ENCODE data around the gene TLK2. TPM values are rescaled to one million over a fixed set of nuclear protein-coding genes. Genes with fewer than 3 reads are reported as not detected.
"Not testable (repeated sequence)": the region's sequence is repeated elsewhere in the genome, so short reads cannot be mapped to it uniquely, and the experiment has no call there.

Gene TLK2
- total RNA-seq, 2 experiments from 2014 or later, result 42.0 to 43.9 TPM

DNA sequence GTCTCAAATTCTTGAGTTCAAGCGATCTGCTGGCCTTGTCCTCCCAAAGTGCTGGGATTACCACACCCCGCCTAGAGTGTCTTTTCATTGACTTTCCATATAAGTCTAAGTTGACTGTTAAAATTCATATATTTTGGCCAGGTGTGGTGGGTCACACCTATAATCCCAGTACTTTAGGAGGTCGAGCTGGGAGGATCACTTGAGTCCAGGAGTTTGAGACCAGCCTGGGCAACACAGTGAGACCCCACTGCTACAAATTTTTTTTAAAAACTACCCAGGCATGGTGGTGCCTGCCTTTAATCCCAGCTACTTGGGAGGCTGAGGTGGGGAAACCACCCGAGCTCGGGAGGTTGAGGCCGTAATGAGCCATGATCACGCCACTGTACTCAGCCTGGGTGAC, 127.0 kb downstream of the TLK2 start:
- CTCF ChIA-PET, result no interaction called here
- H3K27me3 Mint-ChIP-seq, result no peaks in the 10 kb centered on the region
- H3K4me1 Mint-ChIP-seq, result peaks cover 4% of the 10 kb centered on the region
- no peaks in the 10 kb centered on the region for H3K9me3 Mint-ChIP-seq (ENCODE audit: low read depth)
- no peak overlapping the region for H3K4me3 Mint-ChIP-seq
- H3K36me3 Mint-ChIP-seq, result peaks cover 44% of the 10 kb centered on the region
- no peak overlapping the region for H3K27ac Mint-ChIP-seq
- DNase-seq (no peak), ATAC-seq (no peak)

DNA sequence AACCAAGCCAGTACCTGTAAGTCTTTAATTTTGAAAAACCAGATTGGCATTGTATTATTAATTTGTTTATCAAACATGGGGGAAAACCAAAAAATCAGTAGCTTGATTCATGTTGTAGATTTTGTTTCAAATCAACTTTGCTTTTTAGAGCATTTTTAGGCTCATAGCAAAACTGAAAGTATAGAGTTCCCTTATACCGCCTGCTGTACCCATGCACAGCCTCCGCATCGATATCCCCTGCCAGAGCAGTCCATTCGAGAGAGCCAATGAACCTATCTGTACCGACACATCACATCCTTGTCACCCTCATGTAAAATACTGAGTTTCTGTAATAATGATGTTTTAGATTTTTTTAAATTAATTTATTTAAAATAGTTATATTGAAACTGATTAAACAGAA, 132.7 kb downstream of the TLK2 start:
- CTCF ChIA-PET, result interaction anchor here (1.3 kb wide), 1 partner anchor 20 kb away, joined by 4 read pairs; no protein-coding TSS in a partner anchor
- no peak for DNase-seq
- Mint-ChIP-seq H3K9me3 (ENCODE audit: low read depth) (no peaks in the 10 kb centered on the region), H3K27me3 (no peaks in the 10 kb centered on the region), H3K36me3 (peaks cover 52% of the 10 kb centered on the region), H3K4me3 (peak overlapping the region; percentile 21), H3K27ac (peak overlapping the region; percentile 56), H3K4me1 (peaks cover 18% of the 10 kb centered on the region)
- peak; percentile 68 for ATAC-seq

- H3K9me3 Mint-ChIP-seq (ENCODE audit: low read depth), result no peaks in the 10 kb centered on the region
- H3K4me3 Mint-ChIP-seq, result no peak overlapping the region
- H3K27me3 Mint-ChIP-seq, result no peaks in the 10 kb centered on the region
- DNase-seq (no peak), ATAC-seq (no peak)
- peak overlapping the region; percentile 19 for H3K27ac Mint-ChIP-seq
- H3K4me1 Mint-ChIP-seq, result peaks cover 18% of the 10 kb centered on the region
- peaks cover 49% of the 10 kb centered on the region for H3K36me3 Mint-ChIP-seq
- CTCF ChIA-PET, result no interaction called here
Observed at GRCh38 chr17:62611728-62612127, 133.1 kb downstream of the TLK2 start.

- Mint-ChIP-seq H3K4me1 (peaks cover 18% of the 10 kb centered on the region), H3K36me3 (peaks cover 46% of the 10 kb centered on the region)
- H3K4me3 Mint-ChIP-seq; H3K9me3 Mint-ChIP-seq (ENCODE audit: low read depth); DNase-seq; ATAC-seq; H3K27ac Mint-ChIP-seq; CTCF ChIA-PET; H3K27me3 Mint-ChIP-seq: not testable (repeated sequence)
Observed at GRCh38 chr17:62612289-62612688, 133.7 kb downstream of the TLK2 start.

GRCh38 chr17:62613095-62613494, 134.5 kb downstream of the TLK2 start:
- H3K9me3 Mint-ChIP-seq (ENCODE audit: low read depth); H3K27ac Mint-ChIP-seq; CTCF ChIA-PET; DNase-seq; H3K4me3 Mint-ChIP-seq; H3K27me3 Mint-ChIP-seq; ATAC-seq: not testable (repeated sequence)
- Mint-ChIP-seq H3K4me1 (peaks cover 18% of the 10 kb centered on the region), H3K36me3 (peaks cover 41% of the 10 kb centered on the region)

GRCh38 chr17:62614142-62614541, 135.5 kb downstream of the TLK2 start:
- no peaks in the 10 kb centered on the region for H3K9me3 Mint-ChIP-seq (ENCODE audit: low read depth)
- ATAC-seq, result no peak
- peaks cover 18% of the 10 kb centered on the region for H3K4me1 Mint-ChIP-seq
- H3K36me3 Mint-ChIP-seq, result peaks cover 37% of the 10 kb centered on the region
- no peaks in the 10 kb centered on the region for H3K27me3 Mint-ChIP-seq
- CTCF ChIA-PET, result no interaction called here
- H3K4me3 Mint-ChIP-seq, result no peak overlapping the region
- DNase-seq, result no peak
- no peak overlapping the region for H3K27ac Mint-ChIP-seq

DNA sequence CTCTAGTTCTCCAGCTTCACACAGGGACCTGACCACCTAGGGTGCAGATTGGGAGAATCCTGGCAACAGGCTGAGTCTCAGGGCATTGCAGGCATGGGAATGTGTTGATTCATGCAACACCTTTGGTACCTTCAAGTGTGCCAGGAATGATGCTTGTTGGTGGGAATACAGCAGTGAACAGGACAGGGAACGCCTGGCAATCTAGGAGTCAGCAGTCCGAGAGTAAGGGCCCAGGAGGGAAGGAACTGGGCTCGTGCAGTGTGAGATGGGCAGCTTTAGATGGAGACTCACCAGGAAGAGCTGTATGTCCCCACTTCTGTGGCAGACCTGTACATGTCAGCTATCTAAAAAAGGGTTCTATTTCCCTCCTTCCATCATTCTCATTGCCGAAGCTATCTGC, 136.9 kb downstream of the TLK2 start:
- Mint-ChIP-seq H3K9me3 (ENCODE audit: low read depth) (no peaks in the 10 kb centered on the region), H3K4me1 (peaks cover 14% of the 10 kb centered on the region), H3K36me3 (peaks cover 27% of the 10 kb centered on the region), H3K27me3 (no peaks in the 10 kb centered on the region), H3K4me3 (no peak overlapping the region), H3K27ac (no peak overlapping the region)
- CTCF ChIA-PET, result no interaction called here
- ATAC-seq (no peak), DNase-seq (no peak)

DNA sequence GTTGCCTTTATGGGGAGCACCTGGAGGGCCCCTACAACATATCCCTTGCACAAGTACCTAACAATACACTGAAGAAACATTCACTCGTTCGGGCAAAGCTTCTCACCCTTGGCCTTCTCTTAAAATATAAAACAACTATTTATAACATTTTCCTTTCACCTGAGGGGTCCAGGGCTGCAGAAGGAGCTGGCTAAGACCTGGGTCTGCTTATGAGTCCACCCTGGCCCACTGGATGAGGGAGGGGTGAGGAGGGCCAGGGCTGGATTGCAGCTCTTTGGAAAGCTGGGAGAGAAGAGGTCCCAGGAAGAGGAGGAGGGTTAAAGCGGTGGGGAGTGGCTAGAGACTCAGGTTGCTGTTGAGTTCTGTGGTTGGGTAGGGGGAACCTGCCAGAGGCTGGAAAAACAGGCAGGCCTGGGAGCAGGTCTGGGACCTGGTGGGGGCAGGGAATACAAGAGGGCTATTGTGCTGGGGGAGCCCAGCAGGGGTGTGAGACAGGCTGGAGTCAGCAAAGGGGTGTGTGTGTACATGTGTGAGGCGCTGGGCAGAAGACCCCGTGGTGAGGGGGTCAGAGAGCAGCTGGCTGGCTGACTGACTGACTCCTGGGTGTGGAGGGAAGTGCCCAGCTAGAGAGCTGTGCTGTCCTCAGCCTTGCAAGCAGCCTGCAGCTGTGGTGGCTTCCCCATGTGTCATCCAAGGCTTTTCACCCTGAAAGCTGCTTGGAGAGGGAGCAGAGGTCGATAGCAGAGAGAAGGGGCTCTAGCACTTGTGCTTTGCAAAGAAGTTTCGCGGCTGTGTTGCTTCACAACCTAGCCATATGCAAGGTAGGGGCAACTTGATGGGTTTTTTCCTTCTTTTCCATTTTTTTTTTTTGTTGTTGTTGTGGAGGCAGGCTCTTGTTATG, 138.6 kb downstream of the TLK2 start:
- peaks cover 12% of the 10 kb centered on the region for H3K36me3 Mint-ChIP-seq
- no peaks in the 10 kb centered on the region for H3K27me3 Mint-ChIP-seq
- CTCF ChIA-PET, result no interaction called here
- peaks cover under 1% of the 10 kb centered on the region for H3K4me1 Mint-ChIP-seq
- no peak overlapping the region for H3K27ac Mint-ChIP-seq
- ATAC-seq (no peak), DNase-seq (no peak)
- H3K9me3 Mint-ChIP-seq (ENCODE audit: low read depth), result no peaks in the 10 kb centered on the region
- no peak overlapping the region for H3K4me3 Mint-ChIP-seq

DNA sequence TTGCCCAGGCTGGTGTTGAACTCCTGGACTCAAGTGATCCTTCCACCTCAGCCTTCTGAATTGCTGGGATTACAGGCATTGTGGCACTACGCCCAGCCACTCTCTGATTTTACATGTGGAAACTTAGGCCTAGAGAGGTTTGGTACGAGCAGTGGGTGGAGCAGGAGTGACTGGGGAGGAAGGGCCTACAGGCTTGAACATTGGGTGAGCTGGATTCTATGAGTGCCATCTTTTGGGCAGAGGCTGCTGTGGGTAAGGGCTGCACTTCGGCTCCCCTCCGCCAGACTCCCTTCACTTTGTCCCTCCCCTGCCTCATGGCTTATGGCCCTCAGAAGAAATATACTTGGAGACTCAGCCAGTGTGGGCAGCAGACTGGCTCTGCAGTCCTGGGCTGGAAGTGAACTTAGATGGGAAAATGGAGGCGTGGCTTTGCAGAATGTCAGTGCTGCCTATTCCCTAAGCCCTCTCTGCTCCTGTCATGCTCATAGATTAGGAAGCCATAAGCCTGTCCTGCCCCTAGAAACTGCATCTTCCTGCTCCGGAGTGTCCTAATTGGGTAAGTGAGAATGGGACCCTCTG, 139.4 kb downstream of the TLK2 start:
- Mint-ChIP-seq H3K27me3 (no peaks in the 10 kb centered on the region), H3K36me3 (peaks cover 11% of the 10 kb centered on the region), H3K9me3 (ENCODE audit: low read depth) (no peaks in the 10 kb centered on the region), H3K27ac (no peak overlapping the region), H3K4me1 (no peaks in the 10 kb centered on the region), H3K4me3 (no peak overlapping the region)
- ATAC-seq (no peak), DNase-seq (no peak)
- CTCF ChIA-PET, result no interaction called here

- Mint-ChIP-seq H3K27ac (no peak overlapping the region), H3K36me3 (peaks cover 10% of the 10 kb centered on the region), H3K4me1 (no peaks in the 10 kb centered on the region), H3K9me3 (ENCODE audit: low read depth) (no peaks in the 10 kb centered on the region), H3K27me3 (no peaks in the 10 kb centered on the region), H3K4me3 (no peak overlapping the region)
- no peak for DNase-seq
- CTCF ChIA-PET, result no interaction called here
- ATAC-seq, result no peak
Observed at GRCh38 chr17:62618647-62619416, 140.2 kb downstream of the TLK2 start.

DNA sequence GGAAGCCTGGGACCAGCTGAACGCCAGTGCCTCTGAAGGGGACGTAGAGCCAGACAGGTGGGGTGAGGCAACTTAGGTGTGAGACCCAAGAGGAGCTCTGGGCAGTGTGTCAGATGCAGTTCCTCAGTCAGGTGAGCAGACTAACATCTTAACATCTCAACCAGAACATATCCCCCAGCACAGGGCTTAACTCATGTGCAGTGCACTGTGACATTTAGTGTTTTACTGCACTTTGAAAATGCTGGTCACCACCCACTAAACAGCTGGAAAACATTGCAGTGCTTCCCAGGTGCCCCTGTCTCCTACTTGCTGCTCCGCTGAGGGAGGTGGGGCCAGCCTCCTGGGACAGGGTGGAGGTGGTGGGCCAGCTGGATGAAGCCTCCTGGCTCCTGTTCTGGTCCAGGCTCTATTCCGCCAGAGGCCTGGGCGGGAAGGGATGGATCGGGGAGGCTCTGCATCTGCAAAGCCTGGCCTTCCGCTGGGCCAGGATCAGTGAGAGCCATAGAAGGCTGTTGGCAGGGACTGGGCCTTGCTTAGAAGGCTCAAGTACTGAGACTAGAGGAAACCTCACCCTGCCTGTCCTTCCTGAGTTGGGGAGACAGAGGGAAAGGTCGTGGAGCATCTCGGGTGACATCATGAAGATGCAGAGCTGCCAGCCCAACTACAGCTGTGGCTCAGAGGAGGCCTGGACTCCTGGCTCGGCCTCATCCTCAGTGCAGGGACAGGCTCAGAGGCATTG, 141.0 kb downstream of the TLK2 start:
- ATAC-seq (no peak), DNase-seq (no peak)
- CTCF ChIA-PET, result no interaction called here
- Mint-ChIP-seq H3K27ac (no peak overlapping the region), H3K9me3 (ENCODE audit: low read depth) (no peaks in the 10 kb centered on the region), H3K36me3 (peaks cover 5% of the 10 kb centered on the region), H3K4me3 (no peak overlapping the region), H3K4me1 (no peaks in the 10 kb centered on the region), H3K27me3 (no peaks in the 10 kb centered on the region)

- CTCF ChIA-PET, result interaction anchor here (1.1 kb wide), 1 partner anchor 200 kb away, joined by 3 read pairs; no protein-coding TSS in a partner anchor
- Mint-ChIP-seq H3K36me3 (peaks cover 1% of the 10 kb centered on the region), H3K4me1 (no peaks in the 10 kb centered on the region)
Observed at GRCh38 chr17:62621223-62621622, 142.6 kb downstream of the TLK2 start.

GRCh38 chr17:62625184-62625869, 146.7 kb downstream of the TLK2 start:
- no peak overlapping the region for H3K27ac Mint-ChIP-seq
- H3K4me3 Mint-ChIP-seq, result no peak overlapping the region
- H3K9me3 Mint-ChIP-seq (ENCODE audit: low read depth), result no peaks in the 10 kb centered on the region
- CTCF ChIA-PET, result no interaction called here
- peaks cover 7% of the 10 kb centered on the region for H3K4me1 Mint-ChIP-seq
- H3K27me3 Mint-ChIP-seq, result peaks cover 35% of the 10 kb centered on the region
- no peak for ATAC-seq
- no peak for DNase-seq
- peaks cover 1% of the 10 kb centered on the region for H3K36me3 Mint-ChIP-seq

More at GRCh38 chr17:62621223-62621622, 142.6 kb downstream of the TLK2 start:
- no peak overlapping the region for H3K4me3 Mint-ChIP-seq
- peaks cover 7% of the 10 kb centered on the region for H3K27me3 Mint-ChIP-seq
- no peaks in the 10 kb centered on the region for H3K9me3 Mint-ChIP-seq (ENCODE audit: low read depth)
- no peak overlapping the region for H3K27ac Mint-ChIP-seq
- ATAC-seq (no peak), DNase-seq (no peak)

All from activated CD8-positive, alpha-beta memory T cell treated with anti-CD3 and anti-CD28 coated beads, Interleukin-2, amount 10 ng/mL, durations not matched to agents 7 days and 5 days (primary cell).